ENCODE results near the gene FBXL19. TPM values are rescaled to one million over a fixed set of nuclear protein-coding genes. Genes with fewer than 3 reads are reported as not detected.
A peak's percentile ranks its signal among the peaks of the same experiment; 100 is the strongest.

FBXL19 gene
- total and polyA plus RNA-seq, 2 of the 13 experiments (the other 11 are each of a cell fraction or from before 2014, with no cell fraction given), result 6.0 to 13.7 TPM

GRCh38 chr16:30896261-30896888 is 27.0 kb upstream of the FBXL19 start, which contains the start of gene CTF1 (continued):
- TF ChIP-seq, protein P1, sequence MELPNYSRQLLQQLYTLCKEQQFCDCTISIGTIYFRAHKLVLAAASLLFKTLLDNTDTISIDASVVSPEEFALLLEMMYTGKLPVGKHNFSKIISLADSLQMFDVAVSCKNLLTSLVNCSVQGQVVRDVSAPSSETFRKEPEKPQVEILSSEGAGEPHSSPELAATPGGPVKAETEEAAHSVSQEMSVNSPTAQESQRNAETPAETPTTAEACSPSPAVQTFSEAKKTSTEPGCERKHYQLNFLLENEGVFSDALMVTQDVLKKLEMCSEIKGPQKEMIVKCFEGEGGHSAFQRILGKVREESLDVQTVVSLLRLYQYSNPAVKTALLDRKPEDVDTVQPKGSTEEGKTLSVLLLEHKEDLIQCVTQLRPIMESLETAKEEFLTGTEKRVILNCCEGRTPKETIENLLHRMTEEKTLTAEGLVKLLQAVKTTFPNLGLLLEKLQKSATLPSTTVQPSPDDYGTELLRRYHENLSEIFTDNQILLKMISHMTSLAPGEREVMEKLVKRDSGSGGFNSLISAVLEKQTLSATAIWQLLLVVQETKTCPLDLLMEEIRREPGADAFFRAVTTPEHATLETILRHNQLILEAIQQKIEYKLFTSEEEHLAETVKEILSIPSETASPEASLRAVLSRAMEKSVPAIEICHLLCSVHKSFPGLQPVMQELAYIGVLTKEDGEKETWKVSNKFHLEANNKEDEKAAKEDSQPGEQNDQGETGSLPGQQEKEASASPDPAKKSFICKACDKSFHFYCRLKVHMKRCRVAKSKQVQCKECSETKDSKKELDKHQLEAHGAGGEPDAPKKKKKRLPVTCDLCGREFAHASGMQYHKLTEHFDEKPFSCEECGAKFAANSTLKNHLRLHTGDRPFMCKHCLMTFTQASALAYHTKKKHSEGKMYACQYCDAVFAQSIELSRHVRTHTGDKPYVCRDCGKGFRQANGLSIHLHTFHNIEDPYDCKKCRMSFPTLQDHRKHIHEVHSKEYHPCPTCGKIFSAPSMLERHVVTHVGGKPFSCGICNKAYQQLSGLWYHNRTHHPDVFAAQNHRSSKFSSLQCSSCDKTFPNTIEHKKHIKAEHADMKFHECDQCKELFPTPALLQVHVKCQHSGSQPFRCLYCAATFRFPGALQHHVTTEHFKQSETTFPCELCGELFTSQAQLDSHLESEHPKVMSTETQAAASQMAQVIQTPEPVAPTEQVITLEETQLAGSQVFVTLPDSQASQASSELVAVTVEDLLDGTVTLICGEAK (IDR thresholded peaks at IDR 0.05), result no peak
- TF ChIP-seq, protein P1 (CRISPR knock-in tag; IDR thresholded peaks at IDR 0.05), result no peak; the same call in 1 of the 2 replicates
- TF ChIP-seq ZUFSP (CRISPR knock-in tag; IDR thresholded peaks at IDR 0.05; ENCODE audit: borderline replicate concordance), result no peak
- no peak for TF ChIP-seq STAT6 (CRISPR knock-in tag; IDR thresholded peaks at IDR 0.05; ENCODE audit: borderline replicate concordance)
- TF ChIP-seq, protein P2, sequence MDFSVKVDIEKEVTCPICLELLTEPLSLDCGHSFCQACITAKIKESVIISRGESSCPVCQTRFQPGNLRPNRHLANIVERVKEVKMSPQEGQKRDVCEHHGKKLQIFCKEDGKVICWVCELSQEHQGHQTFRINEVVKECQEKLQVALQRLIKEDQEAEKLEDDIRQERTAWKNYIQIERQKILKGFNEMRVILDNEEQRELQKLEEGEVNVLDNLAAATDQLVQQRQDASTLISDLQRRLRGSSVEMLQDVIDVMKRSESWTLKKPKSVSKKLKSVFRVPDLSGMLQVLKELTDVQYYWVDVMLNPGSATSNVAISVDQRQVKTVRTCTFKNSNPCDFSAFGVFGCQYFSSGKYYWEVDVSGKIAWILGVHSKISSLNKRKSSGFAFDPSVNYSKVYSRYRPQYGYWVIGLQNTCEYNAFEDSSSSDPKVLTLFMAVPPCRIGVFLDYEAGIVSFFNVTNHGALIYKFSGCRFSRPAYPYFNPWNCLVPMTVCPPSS (IDR thresholded peaks at IDR 0.05), result no peak
- TF ChIP-seq HOXA5 (CRISPR knock-in tag; IDR thresholded peaks at IDR 0.05), result peak; percentile 73; the same call in 1 of the 2 replicates
- TF ChIP-seq ZNF17 (CRISPR knock-in tag; IDR thresholded peaks at IDR 0.05), result no peak
- TF ChIP-seq MYC (CRISPR knock-in tag; IDR thresholded peaks at IDR 0.05; ENCODE audit: borderline replicate concordance), result no peak
- TF ChIP-seq NR2F1 (CRISPR knock-in tag; IDR thresholded peaks at IDR 0.05), result no peak
- TF ChIP-seq, protein P3, sequence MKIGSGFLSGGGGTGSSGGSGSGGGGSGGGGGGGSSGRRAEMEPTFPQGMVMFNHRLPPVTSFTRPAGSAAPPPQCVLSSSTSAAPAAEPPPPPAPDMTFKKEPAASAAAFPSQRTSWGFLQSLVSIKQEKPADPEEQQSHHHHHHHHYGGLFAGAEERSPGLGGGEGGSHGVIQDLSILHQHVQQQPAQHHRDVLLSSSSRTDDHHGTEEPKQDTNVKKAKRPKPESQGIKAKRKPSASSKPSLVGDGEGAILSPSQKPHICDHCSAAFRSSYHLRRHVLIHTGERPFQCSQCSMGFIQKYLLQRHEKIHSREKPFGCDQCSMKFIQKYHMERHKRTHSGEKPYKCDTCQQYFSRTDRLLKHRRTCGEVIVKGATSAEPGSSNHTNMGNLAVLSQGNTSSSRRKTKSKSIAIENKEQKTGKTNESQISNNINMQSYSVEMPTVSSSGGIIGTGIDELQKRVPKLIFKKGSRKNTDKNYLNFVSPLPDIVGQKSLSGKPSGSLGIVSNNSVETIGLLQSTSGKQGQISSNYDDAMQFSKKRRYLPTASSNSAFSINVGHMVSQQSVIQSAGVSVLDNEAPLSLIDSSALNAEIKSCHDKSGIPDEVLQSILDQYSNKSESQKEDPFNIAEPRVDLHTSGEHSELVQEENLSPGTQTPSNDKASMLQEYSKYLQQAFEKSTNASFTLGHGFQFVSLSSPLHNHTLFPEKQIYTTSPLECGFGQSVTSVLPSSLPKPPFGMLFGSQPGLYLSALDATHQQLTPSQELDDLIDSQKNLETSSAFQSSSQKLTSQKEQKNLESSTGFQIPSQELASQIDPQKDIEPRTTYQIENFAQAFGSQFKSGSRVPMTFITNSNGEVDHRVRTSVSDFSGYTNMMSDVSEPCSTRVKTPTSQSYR (CRISPR knock-in tag; IDR thresholded peaks at IDR 0.05; ENCODE audit: borderline replicate concordance), result peak; percentile 38; the same call in 1 of the 2 replicates

Measured in HepG2 (cell line).